Tibial nerve (tissue), 4 donors: ENCODE results near the gene TNFRSF19. TPM values are rescaled to one million over a fixed set of nuclear protein-coding genes. Genes with fewer than 3 reads are reported as not detected.

Source experiments
- DNase-seq, 2 donors: peaks; one replicate each; pipeline ENCODE4 v3.0.0-alpha.2; 2019; ENCODE audit warnings: low spot score in 2 of 2
- H3K27ac ChIP-seq, 4 donors: fragments of 200-600 bp; sonication (generic) in 3 of 4; one replicate each; pipeline ENCODE4 v1.5.1; 2017 to 2019; ENCODE audit warnings: mild to moderate bottlenecking in 1 of 4
- H3K27me3 ChIP-seq, 2 donors: fragments of 200-600 bp; sonication (generic) in 1 of 2; one replicate each; pipeline versions ENCODE4 v1.5.1 to v1.6.0; 2017 to 2019
- H3K36me3 ChIP-seq, 3 donors: fragments of 200-600 bp; sonication (generic); one replicate each; pipeline ENCODE4 v1.5.1; 2018 to 2019
- H3K4me1 ChIP-seq, 4 donors: fragments of 200-600 bp; sonication (generic) in 3 of 4; one replicate each; pipeline ENCODE4 v1.5.1; 2017 to 2019
- H3K4me3 ChIP-seq, 4 donors: fragments of 200-600 bp; sonication (generic) in 3 of 4; one replicate each; pipeline ENCODE4 v1.5.1; 2017 to 2019; ENCODE audit warnings: mild to moderate bottlenecking in 1 of 4, moderate library complexity in 1 of 4
- H3K9me3 ChIP-seq, 4 donors: fragments of 200-600 bp; sonication (generic) in 3 of 4; one replicate each; pipeline ENCODE4 v1.5.1; 2017 to 2019
- CTCF ChIP-seq, 5 experiments: fragments of 200-600 bp in 3 of 5; fragments of 450-650 bp in 2 of 5; sonication (generic) in 3 of 5; IDR thresholded peaks; one replicate each; pipeline ENCODE4 v1.5.1; 2016 to 2019; ENCODE audit warnings: antibody characterized with exemption in 5 of 5, mild to moderate bottlenecking in 3 of 5, moderate library complexity in 2 of 5
- EP300 ChIP-seq, 2 donors: sonication (generic); formaldehyde crosslinking; IDR thresholded peaks; one replicate each; pipeline ENCODE4 v1.6.1; 2017; ENCODE audit warnings: antibody characterized with exemption in 2 of 2, mild to moderate bottlenecking in 1 of 2
- POLR2A ChIP-seq, 2 donors: fragments of 450-650 bp; IDR thresholded peaks; one replicate each; pipeline ENCODE4 v1.6.1; 2017; ENCODE audit warnings: antibody characterized with exemption in 2 of 2, mild to moderate bottlenecking in 2 of 2, moderate library complexity in 2 of 2
- WGBS, 2 donors: methylation state at CpG; one replicate each; pipeline ENCODE4 v1.1.5; 2018; 5-methylcytosine and 5-hydroxymethylcytosine counted together
- total RNA-seq, 4 donors: library from RNA; depleted of rRNA; stranded (reverse); fragments of >200 nt; gene quantifications; one replicate each; pipeline ENCODE4 v1.1.0, GENCODE V29; 2016

TNFRSF19 gene
- total RNA-seq, 4 donors from 2014 or later = 10.7 to 24.3 (median 20.3) TPM

DNA sequence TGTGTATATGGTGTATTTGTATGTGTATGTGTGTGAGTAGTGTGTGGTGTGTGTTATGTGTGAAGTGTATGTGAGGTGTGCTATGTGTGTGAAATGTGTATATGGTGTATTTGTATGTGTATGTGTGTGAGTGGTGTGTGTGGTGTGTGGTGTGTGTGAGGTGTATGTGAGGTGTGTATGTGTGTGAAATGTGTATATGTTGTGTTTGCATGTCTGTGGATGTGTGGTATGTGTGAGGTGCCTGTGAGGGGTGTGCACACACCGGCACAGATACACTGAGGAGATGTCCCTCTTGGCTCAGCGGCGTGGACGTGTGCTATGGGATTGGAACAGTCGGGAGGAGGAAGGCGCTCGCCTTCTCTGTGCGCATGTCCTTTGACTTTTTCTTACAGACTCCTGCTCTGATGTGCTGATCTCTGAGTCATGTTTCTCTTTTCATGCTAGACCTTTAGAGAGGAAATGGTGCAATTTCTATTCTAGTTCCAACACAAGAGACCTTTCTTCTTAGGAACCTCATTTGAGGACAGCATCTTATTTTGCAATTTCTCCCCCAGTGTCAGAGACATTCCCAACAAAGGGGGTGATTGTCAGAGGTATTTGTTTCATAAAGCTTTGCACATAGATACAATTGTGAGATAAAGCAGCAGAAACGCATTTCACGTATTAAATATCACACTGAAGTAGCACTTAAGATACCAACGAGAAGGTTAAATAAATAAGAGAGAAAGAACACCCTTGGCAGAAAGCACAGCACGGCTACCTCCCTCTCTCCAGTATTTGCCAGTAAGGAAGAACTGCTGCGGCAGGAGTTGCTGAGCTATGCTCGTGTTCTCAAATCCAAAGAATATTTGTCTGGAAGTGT is 11.3 kb upstream of the TNFRSF19 start:
- no peaks in the 10 kb centered on the region for H3K36me3 ChIP-seq
- TF ChIP-seq EP300 (IDR thresholded peaks at IDR 0.05) (peak; percentile 29 to 88), CTCF (IDR thresholded peaks at IDR 0.05) (no peak)
- no peaks in the 10 kb centered on the region for H3K27me3 ChIP-seq
- no peaks in the 10 kb centered on the region for H3K9me3 ChIP-seq
- H3K27ac ChIP-seq = peak overlapping the region in 3 of 4 donors; percentile 22 to 86 (median 78)
- H3K4me1 ChIP-seq = peaks cover 0 to 16% (median 2%) of the 10 kb centered on the region in 4 donors
- DNase-seq = peak; percentile 45 to 50
- H3K4me3 ChIP-seq = peak overlapping the region in 1 of 4 donors; percentile 20
- 13 to 18% methylated on average over 14 of the region's 14 CpGs for WGBS, 2 donors

- peak overlapping the region in 3 of 4 donors; percentile 51 to 86 (median 78) for H3K27ac ChIP-seq
- no peak overlapping the region for H3K4me3 ChIP-seq
- no peaks in the 10 kb centered on the region for H3K27me3 ChIP-seq
- H3K9me3 ChIP-seq = no peaks in the 10 kb centered on the region
- WGBS, 2 donors = 89 to 96% methylated on average over 7 of the region's 7 CpGs
- TF ChIP-seq EP300 (IDR thresholded peaks at IDR 0.05) (no peak), CTCF (IDR thresholded peaks at IDR 0.05) (no peak), POLR2A (IDR thresholded peaks at IDR 0.05) (no peak)
- no peak for DNase-seq
- peaks cover 0 to 16% (median 2%) of the 10 kb centered on the region in 4 donors for H3K4me1 ChIP-seq
- H3K36me3 ChIP-seq = no peaks in the 10 kb centered on the region
These were observed 9.6 kb upstream of the TNFRSF19 start for GRCh38 chr13:23560571-23561089.

- 81 to 82% methylated on average over 3 of the region's 3 CpGs for WGBS, 2 donors
- H3K36me3 ChIP-seq = no peaks in the 10 kb centered on the region
- no peaks in the 10 kb centered on the region for H3K9me3 ChIP-seq
- peaks cover 0 to 16% (median 2%) of the 10 kb centered on the region in 4 donors for H3K4me1 ChIP-seq
- DNase-seq = no peak
- H3K27me3 ChIP-seq = no peaks in the 10 kb centered on the region
- TF ChIP-seq CTCF (IDR thresholded peaks at IDR 0.05) = no peak
- no peak for TF ChIP-seq POLR2A (IDR thresholded peaks at IDR 0.05)
- no peak for TF ChIP-seq EP300 (IDR thresholded peaks at IDR 0.05)
- H3K4me3 ChIP-seq = no peak overlapping the region
- peak overlapping the region in 2 of 4 donors; percentile 78 to 86 for H3K27ac ChIP-seq
These were observed 9.0 kb upstream of the TNFRSF19 start for GRCh38 chr13:23561261-23561660.

DNA sequence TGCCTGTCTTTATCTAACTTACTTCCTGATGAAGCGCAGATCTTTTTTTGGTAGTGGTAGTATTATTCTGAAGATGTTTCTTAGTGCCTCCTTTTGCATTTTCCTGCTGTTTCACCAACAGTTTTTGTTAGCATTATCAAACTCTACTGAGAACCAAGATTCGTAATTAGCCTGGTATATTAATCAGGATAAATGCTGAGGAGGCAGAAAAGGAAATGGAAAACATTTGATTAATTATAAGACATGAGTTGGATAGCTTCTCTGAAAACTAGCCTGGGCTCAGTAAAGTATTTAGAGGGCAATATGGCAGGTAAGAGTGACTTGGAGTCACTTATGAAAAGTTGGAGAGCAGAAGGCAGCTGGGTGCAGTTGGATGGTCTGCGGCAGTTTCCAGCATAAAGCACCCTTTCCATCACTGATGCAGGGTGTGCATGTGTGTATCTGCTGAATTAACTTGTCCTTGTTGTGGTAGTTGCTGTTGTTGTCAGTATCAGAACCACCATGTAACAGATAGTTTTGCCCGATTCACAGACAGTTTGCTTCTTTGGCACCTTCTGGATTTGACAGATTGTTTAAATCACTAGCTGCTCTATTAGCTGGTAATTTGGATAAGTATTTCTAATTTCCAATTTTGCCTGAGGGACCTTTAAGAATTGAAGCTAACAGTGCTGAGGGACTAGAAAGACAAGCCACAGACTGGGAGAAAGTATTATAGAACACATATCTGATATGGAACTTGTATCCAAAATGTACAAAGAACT is 6.9 kb upstream of the TNFRSF19 start:
- no peak for DNase-seq
- Histone ChIP-seq H3K4me3 (no peak overlapping the region), H3K4me1 (peaks cover 0 to 16% (median 2%) of the 10 kb centered on the region in 4 donors), H3K27me3 (no peaks in the 10 kb centered on the region), H3K36me3 (no peaks in the 10 kb centered on the region), H3K27ac (peak overlapping the region in 1 of 4 donors; percentile 86), H3K9me3 (no peaks in the 10 kb centered on the region)
- 92 to 96% methylated on average over 4 of the region's 4 CpGs for WGBS, 2 donors
- no peak for TF ChIP-seq CTCF (IDR thresholded peaks at IDR 0.05)
- no peak for TF ChIP-seq EP300 (IDR thresholded peaks at IDR 0.05)
- TF ChIP-seq POLR2A (IDR thresholded peaks at IDR 0.05) = no peak
